GM18870 (cell line): ENCODE measurements around the gene NCOA3.
"Not testable (repeated sequence)": the region's sequence is repeated elsewhere in the genome, so short reads cannot be mapped to it uniquely, and the experiment has no call there.

Source experiments
- ATAC-seq: cut with Tn5 transposase; IDR thresholded peaks from one replicate; pipeline ENCODE4 v1.9.1; 2021; ENCODE audit warnings: moderate library complexity; ENCODE audit not compliant: unreplicated experiment

The NCOA3 gene

DNA sequence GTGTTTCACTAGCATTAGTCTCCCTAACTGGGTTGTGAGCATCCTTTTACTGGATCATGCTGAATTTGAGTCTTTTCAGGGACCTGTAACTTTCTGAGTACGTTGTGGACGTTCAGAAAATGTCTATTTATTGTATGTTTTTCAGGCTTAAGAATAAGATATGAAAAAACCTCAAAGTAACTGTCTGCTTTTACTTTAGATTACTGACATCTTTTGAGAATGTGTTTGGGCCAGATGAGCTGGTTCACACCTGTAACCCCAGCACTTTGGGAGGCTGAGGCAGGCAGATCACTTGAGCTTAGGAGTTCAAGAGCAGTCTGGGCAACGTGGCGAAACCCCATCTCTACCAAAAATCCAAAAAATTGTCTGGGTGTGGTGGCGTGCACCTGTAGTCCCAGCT, 32.7 kb downstream of the NCOA3 start:
- no peak for ATAC-seq

DNA sequence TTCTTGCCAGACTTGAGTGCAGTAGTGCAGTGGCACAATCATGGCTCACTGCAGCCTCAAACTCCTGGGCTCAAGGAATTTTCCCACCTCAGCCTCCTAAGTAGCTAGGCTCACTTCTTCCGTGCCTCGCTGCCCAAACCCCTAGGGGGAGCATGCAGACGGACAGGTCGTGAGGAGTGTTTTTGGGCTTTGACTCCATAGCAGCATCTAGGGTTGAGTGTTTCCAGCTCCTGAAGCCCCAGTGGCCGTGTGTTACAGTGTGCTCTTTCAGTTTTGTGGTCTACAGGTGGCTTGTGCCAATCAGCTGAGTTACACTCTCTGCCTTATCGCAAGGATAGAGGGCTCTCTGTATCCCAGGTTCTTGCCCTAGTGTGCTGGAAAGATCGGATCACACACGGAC, 33.4 kb downstream of the NCOA3 start:
- no peak for ATAC-seq

DNA sequence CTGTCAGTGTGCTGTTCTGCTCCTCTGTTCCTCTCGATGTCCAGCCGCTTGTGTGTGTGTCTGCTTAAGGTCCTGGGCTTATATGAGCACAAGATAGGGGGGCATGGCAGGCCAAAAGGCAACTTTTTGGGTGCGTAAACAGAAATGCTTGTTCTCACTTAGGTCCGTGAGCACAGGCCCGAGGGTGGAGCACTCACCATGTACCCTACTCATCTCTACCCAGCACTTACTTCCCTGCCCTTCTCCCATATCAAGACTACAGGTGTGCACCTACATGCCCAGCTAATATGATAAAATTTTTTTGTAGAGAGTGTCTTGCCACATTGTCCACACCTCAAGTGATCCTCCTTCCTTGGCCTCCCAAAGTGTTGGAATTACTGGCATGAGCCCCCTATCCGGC, 34.3 kb downstream of the NCOA3 start:
- no peak for ATAC-seq

- ATAC-seq, result no peak
Measured at GRCh38 chr20:47540443-47541354, 39.0 kb downstream of the NCOA3 start.

DNA sequence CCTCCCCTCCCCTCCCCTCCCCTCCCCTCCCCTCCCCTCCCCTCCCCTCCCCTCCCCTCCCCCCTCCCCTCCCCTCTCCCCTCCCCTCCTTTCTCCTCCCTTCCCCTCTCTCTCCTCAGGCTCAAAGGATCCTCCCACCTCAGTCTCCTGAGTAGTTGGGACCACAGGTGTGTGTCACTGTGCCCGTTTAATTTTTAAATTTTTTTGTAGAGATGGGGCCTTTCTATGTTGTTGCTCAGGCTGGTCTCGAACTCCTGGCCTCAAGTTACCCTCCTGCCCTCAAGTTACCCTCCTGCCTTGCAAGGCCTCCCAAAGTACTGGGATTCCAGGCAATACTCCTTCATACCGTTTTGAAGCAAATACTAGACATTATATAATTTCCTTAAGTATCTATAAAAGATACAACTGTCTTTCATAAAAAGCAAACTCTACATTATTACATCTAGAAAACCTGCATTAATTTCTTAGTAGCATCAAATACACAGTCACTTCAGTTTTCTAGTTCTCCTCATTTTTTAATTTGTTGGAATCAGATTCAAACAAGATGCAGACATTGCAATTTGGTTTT, 39.8 kb downstream of the NCOA3 start:
- no peak for ATAC-seq

DNA sequence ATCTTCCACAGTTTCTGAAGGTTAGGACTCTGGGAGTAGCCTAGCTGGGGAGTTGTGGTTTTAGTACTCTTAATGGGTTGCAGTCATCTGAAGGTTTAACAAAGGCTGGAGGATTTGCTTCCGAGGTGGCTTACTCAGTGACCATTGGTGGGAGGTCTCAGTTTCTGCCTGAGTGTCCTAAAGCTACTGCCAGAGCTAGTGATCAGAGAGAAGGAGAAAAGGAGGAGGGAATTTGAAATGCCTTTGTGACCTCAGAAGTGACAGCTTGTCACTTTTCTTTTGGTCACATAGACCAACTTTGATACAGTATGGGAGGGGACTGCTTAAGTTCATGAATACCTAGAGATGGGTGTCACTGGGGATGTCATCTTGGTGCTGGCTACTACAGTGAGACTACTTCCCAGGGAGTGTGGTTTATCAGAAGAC, 41.3 kb downstream of the NCOA3 start:
- no peak for ATAC-seq

GRCh38 chr20:47544240-47544639, 42.6 kb downstream of the NCOA3 start:
- no peak for ATAC-seq

GRCh38 chr20:47544852-47545251, 43.2 kb downstream of the NCOA3 start:
- ATAC-seq, result no peak

- ATAC-seq, result no peak
Measured at GRCh38 chr20:47545499-47545898, 43.8 kb downstream of the NCOA3 start.

DNA sequence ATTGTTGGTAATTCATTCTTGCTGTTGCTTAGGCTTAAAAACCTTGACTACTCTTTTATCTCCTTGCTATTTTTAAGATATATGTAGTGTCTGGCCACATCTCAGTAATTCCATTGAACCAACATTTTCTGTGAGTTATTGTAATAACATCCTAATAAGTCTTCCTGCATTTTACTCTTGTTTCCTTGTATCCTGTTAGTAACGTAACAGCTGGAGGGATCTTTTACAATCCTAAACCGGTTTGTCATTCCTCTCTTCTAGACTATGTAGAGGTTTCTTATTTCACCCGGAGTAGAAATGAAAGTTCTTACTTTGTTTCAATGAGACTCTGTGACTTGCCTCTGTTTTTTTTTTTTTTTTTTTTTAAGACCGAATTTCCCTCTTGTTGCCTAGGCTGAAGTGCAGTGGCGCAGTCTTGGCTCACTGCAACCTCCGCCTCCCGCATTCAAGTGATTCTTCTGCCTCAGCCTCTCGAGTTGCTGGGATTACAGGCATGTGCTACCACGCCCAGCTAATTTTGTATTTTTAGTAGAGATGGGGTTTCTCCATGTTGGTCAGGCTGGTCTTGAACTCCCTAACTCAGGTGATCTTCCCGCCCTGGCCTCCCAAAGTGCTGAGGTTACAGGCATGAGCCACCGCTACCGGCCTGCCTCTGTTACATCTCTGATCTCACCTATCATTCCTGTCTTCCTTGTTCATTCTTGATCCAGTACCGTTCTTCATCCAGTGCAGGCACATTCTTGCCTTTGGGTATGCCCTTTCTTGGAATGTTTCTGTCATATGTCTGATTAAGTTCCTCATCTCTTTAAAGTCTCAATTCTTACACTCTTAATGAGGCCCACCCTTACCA, 44.7 kb downstream of the NCOA3 start:
- ATAC-seq, result no peak

GRCh38 chr20:47547034-47547387, 45.3 kb downstream of the NCOA3 start:
- no peak for ATAC-seq

DNA sequence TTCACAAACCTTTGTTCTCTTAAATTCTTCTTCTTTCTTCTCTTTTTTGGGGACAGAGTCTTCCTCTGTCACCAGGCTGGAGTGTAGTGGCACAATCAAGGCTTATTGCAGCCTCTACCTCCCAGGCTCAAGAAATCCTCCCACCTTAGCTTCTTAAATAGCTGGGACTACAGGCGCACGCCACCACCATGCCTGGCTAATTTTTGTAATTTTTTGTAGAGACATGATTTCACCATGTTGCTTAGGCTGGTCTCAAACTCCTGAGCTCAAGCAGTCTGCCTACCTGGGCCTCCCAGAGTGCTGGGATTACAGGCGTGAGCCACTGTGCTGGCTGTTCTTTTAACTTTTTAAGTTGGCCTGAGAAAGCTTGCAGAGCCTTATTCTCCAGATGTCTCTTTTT, 48.0 kb downstream of the NCOA3 start:
- no peak for ATAC-seq

DNA sequence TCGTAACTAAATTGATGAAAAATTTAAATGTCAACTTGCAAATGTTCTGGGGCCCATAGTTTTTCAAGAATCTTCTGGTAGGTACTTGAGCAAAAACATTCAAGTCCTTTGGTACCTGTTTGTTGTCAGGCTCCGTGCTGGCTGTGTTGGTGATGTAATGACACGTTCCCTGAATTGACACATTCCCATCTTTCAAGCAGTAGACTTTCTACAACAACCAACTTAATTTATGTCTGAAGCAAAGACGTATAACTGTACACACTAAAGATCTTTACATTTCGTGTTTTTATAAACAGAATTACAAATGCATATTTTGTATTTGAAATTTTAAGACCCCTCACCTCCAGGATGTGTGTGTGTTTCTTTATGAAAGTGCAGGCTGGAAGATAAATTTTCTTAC, 49.5 kb downstream of the NCOA3 start:
- ATAC-seq, result no peak

GRCh38 chr20:47551841-47552240, 50.2 kb downstream of the NCOA3 start:
- ATAC-seq, result no peak

GRCh38 chr20:47552996-47553395, 51.3 kb downstream of the NCOA3 start:
- ATAC-seq, result no peak

DNA sequence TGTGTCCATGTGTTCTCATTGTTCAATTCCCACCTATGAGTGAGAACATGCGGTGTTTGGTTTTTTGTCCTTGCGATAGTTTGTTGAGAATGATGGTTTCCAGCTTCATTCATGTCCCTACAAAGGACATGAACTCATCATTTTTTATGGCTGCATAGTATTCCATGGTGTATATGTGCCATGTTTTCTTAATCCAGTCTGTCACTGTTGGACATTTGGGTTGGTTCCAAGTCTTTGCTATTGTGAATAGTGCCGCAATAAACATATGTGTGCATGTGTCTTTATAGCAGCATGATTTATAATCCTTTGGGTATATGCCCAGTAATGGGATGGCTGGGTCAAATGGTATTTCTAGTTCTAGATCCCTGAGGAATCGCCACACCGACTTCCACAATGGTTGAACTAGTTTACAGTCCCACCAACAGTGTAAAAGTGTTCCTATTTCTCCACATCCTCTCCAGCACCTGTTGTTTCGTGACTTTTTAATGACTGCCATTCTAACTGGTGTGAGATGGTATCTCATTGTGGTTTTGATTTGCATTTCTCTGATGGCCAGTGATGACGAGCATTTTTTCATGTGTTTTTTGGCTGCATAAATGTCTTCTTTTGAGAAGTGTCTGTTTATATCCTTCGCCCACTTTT, 52.0 kb downstream of the NCOA3 start:
- ATAC-seq, result not testable (repeated sequence)

DNA sequence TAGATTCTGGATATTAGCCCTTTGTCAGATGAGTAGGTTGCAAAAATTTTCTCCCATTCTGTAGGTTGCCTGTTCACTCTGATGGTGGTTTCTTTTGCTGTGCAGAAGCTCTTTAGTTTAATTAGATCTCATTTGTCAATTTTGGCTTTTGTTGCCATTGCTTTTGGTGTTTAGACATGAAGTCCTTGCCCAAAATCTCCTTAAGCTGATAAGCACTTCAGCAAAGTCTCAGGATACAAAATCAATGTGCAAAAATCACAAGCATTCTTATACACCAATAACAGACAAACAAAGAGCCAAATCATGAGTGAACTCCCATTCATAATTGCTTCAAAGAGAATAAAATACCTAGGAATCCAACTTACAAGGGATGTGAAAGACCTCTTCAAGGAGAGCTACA, 52.6 kb downstream of the NCOA3 start:
- not testable (repeated sequence) for ATAC-seq

DNA sequence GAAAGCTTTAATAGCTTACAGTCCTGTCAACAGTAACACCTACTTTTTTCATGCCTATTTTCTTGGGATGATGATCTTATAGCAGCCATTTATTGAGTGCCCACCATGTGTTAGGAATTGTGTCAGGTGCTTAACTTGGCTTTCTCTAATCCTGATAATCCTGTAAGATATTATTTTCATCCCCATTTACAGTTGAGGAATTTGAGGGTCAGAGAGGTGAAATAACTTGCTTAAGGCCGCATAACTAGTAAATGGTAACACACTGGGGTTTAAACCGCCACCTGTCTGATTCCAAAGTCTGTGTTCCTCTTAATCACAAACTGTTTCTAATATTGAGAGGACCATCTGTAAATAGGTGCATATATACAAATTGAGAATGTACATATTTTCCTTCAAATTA, 55.5 kb downstream of the NCOA3 start:
- no peak for ATAC-seq

DNA sequence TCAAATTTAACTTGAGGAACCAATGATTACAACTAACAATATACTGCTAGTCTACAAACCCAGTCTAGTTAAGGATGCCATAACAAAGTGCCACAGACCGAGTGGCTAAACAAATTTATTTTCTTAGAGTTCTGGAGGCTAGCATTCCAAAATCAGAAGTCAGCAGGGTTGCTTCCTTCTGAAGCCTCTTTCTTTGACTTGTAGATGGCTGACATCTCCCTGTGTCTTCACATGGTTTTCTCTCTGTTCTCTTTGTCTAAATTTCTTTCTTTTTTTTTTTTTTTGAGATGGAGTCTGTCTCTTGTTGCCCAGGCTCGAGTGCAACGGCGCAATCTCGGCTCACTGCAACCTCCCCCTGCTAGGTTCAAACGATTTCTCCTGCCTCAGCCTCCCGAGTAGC, 56.1 kb downstream of the NCOA3 start:
- ATAC-seq, result no peak

DNA sequence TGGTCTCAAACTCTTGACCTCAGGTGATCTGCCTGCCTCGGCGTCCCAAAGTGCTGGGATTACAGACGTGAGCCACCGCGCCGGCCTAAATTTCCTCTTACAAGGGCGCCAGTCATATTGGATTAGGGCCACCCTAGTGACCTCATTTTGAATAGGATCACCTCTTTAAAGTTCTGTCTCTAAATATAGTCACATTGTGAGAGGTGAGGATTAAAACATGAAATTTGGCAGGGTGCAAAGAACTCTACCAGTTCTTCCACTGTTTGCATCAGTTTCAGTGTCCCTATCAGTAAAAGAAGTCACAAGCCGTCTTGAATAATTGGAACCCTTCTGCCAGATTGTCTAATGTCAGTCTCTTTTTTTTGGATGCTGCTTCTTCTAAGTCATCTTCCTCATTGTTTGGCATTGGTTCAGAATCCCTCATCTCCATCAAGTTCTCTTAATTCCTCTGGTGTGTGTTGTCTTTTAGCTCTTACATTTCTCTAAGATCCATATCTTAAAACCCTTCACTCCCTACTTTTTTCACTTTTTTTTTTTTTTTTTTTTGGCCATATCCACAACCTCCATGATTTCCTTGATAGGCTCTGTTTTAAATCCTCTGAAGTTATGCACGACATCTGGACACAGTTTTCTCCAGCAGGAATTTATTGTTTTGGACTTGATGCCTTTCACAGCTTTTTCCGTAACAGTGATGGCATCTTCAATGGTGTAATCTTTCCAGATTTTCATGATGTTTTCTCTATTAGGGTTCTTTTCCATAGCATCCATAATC, 56.8 kb downstream of the NCOA3 start:
- ATAC-seq, result no peak
